Muscle layer of colon (tissue), 2 donors: Measurements from ENCODE around the gene ICAM1.

Experiments
- H3K27ac ChIP-seq: one replicate; pipeline ENCODE4 v1.7.0; 2013; ENCODE audit warnings: low read depth, mild to moderate bottlenecking, low read length, moderate library complexity
- H3K27me3 ChIP-seq, 2 donors: one replicate each; pipeline ENCODE4 v1.7.0; 2013; ENCODE audit warnings: low read length in 2 of 2, mild to moderate bottlenecking in 2 of 2; ENCODE audit not compliant: insufficient read depth in 2 of 2, control insufficient read depth in 1 of 2
- H3K36me3 ChIP-seq: one replicate; pipeline ENCODE4 v1.7.0; 2013; ENCODE audit warnings: mild to moderate bottlenecking, low read length; ENCODE audit not compliant: insufficient read depth
- H3K4me1 ChIP-seq: one replicate; pipeline ENCODE4 v1.7.0; 2013; ENCODE audit warnings: mild to moderate bottlenecking, low read length; ENCODE audit not compliant: insufficient read depth
- H3K4me3 ChIP-seq, 2 donors: one replicate each; pipeline ENCODE4 v1.7.0; 2013; ENCODE audit warnings: low read length in 2 of 2, low read depth in 1 of 2, mild to moderate bottlenecking in 1 of 2, moderate library complexity in 1 of 2
- H3K9ac ChIP-seq: one replicate; pipeline ENCODE4 v1.7.0; 2013; ENCODE audit warnings: low read length
- H3K9me3 ChIP-seq: one replicate; pipeline ENCODE4 v1.7.0; 2013; ENCODE audit warnings: mild to moderate bottlenecking, low read length
- donor health status: abdominal sarcoma.
- donor health status: Adenocarcinoma of cecum.

Gene ICAM1

DNA sequence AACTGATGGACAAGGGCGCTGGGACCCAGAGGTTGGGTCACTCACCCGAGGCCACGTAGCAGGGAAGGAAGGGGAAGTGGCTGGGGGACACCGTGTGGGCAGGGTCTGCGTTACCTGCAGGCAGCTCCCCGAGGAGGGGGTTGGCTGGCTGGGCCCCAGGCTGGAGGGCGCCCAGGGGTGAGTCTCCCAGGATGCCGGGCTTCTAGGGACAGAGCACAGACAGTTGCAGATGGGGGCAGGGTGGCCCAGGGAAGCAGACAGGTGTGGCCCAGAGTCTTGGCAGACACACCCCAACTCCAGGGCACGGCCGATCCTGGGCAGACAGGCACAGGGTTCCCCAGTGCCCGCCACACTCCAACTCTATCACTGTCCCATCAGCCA lies 50.5 kb downstream of the ICAM1 start:
- no peak overlapping the region for H3K9ac ChIP-seq
- H3K27me3 ChIP-seq, result no peaks in the 10 kb centered on the region
- H3K4me3 ChIP-seq, result no peak overlapping the region
- no peaks in the 10 kb centered on the region for H3K4me1 ChIP-seq
- H3K9me3 ChIP-seq, result no peaks in the 10 kb centered on the region
- H3K27ac ChIP-seq, result no peak overlapping the region
- peaks cover 50% of the 10 kb centered on the region for H3K36me3 ChIP-seq

DNA sequence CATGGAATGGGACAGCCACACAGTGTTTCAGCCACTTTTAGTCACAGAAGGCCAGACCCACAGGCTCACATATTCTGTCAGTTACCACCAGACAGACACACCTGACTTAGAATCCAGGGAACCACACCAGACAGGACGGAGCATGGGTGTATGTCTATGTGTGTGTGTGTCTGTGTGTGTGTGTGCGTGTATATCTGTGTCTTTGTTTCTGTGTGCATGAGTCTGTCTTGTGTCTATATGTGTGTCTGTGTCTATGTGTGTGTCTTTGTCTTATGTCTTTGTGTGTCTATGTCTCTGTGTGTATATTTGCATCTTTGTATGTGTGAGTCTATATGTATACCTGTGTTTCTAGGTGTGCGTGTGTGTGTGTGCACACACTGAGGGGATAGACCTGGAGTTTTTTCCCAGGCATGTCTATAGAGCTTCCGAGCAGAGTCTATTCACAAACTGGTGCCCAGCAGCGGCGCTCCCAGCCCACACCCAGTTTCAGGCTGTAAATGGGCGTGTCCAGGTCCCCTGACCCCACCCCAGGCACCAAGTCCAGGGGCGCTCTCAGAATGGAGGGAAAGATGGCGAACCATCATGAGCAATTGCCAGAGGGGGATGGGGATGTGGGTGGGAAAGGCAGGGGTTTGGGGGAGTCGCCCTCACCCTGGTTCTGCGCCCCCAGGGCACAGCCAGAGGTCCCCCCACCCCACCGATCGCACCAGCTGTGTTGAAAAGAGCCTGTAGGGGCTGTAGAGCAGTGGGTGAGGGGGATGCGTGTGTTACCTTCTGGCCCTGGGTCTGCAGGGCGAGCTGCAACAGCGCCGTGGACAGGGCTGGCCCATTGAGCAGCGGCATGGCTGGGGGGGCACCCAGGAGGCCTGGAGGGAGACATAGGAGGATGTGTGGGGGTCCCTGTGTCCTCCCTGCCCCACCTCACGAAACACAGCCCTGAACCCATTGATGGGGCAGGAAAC lies 51.2 kb downstream of the ICAM1 start:
- Histone ChIP-seq H3K9me3 (no peaks in the 10 kb centered on the region), H3K36me3 (peaks cover 53% of the 10 kb centered on the region), H3K9ac (no peak overlapping the region), H3K27me3 (no peaks in the 10 kb centered on the region), H3K27ac (no peak overlapping the region), H3K4me1 (no peaks in the 10 kb centered on the region), H3K4me3 (no peak overlapping the region)

DNA sequence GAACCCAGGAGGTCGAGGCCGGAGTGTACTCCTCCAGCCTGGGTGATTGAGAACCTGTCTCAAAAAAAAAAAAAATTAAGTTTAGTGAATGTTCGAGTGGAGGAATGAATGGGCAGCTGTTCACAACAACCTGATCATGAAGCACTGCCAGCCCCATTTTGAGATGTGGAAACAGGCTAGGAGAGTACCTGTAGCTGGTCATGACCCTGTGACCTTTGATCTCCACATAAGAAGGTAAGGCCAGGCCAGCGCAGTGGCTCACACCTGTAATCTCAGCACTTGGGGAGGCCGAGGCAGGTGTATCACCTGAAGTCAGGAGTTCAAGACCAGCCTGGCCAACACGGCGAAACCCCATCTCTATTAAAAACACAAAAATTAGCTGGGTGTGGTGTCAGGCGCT lies 54.8 kb downstream of the ICAM1 start:
- peaks cover 66% of the 10 kb centered on the region for H3K36me3 ChIP-seq
- no peaks in the 10 kb centered on the region for H3K9me3 ChIP-seq
- H3K9ac ChIP-seq, result no peak overlapping the region
- no peak overlapping the region for H3K27ac ChIP-seq
- H3K4me3 ChIP-seq, result no peak overlapping the region
- no peaks in the 10 kb centered on the region for H3K4me1 ChIP-seq
- H3K27me3 ChIP-seq, result no peaks in the 10 kb centered on the region

DNA sequence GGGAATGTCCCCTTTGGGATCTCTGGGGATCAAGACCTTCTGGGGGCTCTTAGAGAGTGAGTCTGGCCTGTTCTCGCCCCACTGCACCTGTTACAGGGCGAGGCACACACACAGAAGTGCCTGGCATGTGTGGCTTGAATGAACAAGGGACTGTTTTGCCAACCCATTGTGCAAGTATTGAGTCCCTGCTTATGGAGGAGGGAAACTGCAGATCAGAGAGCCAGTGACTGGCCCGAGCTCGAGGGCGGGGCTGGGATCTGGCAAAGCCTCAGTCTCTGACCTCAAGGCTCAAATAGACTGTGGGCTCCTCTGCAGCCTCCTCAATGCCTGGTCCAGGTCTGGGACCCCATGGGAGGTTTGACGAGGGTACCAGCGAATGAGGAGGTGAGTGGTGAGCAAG lies 56.9 kb downstream of the ICAM1 start:
- H3K9me3 ChIP-seq, result no peaks in the 10 kb centered on the region
- no peak overlapping the region for H3K27ac ChIP-seq
- peaks cover 49% of the 10 kb centered on the region for H3K36me3 ChIP-seq
- no peak overlapping the region for H3K4me3 ChIP-seq
- no peak overlapping the region for H3K9ac ChIP-seq
- H3K27me3 ChIP-seq, result no peaks in the 10 kb centered on the region
- H3K4me1 ChIP-seq, result peaks cover 13% of the 10 kb centered on the region

DNA sequence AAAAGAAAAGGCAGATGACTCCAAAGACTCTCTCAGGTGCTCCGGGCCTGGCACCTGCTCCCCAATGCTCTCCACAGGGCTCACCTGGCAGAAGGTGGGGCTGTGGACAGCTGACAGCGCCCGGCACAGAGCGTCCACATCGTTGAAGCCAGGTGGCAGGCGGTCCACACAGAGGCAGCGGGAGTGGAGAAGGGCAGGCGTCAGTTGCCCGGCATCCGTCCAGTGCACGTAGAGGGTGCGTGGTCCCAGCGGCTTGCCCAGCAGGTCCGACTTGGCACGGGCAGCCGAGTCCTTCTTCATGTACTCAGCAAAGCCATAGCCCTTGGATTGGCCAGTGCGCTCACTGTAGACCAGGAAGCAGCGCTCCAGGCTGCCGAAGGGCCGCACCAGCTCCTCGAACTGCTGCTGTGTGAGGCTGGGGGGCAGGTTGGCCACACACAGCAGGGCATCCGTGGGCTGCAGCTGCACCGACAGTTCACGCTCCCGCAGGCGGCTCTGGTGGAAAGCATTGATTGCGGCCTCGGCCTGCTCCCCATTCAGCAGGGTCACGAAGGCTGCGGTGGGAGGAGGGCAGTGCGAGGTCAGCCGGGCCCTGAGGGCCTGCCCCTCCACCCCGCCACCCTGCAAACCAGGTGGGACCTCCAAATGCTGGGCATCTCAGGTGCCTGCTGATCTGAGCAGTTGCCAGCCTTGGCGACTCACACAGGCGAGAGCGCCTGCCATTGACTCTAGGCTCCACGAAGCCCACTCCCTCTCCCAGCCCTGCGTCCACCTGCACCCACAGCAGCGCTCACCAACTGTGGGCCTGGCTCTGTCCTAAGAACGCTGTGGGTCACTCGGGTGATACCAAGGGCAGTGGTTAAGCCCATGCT lies 57.9 kb downstream of the ICAM1 start:
- Histone ChIP-seq H3K4me1 (peaks cover 17% of the 10 kb centered on the region), H3K27me3 (no peaks in the 10 kb centered on the region), H3K36me3 (peaks cover 43% of the 10 kb centered on the region), H3K9ac (no peak overlapping the region), H3K4me3 (no peak overlapping the region), H3K27ac (no peak overlapping the region), H3K9me3 (no peaks in the 10 kb centered on the region)

DNA sequence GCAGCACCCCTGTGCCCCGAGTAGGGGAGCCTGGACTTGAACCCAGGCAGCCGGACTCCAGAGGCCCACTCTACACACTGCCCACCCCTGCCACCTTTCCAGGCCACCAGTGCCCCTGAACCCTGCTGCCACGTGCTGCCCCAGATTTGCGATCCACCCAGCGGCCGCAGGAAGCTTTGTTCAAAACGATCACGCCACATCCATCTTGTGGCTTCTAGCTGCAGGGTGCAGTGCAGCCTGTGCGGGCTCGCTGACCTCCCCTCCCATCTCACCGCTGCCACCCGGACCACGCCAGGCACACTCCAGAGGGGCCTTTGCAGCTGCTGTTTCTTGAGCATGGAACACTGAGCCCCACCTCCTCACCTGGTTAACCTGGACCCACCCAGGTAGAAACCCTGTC lies 58.6 kb downstream of the ICAM1 start:
- Histone ChIP-seq H3K4me1 (peaks cover 23% of the 10 kb centered on the region), H3K27me3 (no peaks in the 10 kb centered on the region), H3K9ac (no peak overlapping the region), H3K9me3 (no peaks in the 10 kb centered on the region), H3K27ac (no peak overlapping the region), H3K36me3 (peaks cover 37% of the 10 kb centered on the region), H3K4me3 (no peak overlapping the region)

DNA sequence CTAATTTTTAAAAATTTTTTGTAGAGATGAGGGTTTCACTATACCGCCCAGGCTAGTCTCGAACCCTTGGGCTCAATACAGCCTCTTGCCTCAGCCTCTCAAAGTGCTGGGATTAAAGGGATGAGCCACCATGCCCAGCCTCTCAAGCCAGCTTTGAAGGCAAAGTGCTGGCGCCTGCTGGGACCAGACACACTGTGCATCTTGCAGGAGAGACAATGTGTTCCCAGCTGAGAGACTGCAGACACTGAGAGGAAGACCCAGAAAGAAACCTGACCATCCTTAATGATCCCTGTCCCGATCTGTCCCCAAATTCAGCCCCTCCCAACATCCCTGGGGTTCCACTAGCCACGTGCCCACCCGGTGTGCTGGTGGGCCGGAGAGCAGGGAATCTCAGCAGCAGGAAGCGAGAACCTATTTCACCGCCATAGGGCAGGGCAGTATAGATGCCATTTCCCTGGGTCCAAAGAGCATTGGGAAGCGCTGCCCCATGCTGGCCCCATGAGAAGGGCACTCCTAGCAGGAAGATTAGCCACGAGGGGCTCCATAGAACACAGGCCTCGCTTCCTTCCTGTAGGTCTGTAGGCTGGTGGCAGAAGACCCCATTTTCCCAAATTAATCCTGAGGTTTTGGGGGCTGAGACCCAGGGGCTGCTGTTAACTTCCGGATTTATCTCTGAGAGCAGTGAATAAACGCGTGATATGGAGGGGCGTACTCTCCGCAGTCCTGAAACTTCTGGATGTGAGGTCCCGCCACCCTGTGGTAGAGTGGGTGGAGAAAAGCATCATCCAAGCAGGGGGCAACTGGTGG lies 61.4 kb downstream of the ICAM1 start:
- Histone ChIP-seq H3K4me3 (peak overlapping the region; percentile 78 to 97), H3K9me3 (no peaks in the 10 kb centered on the region), H3K4me1 (peaks cover 23% of the 10 kb centered on the region), H3K27me3 (no peaks in the 10 kb centered on the region), H3K27ac (peak overlapping the region; percentile 93), H3K36me3 (peaks cover 31% of the 10 kb centered on the region), H3K9ac (peak overlapping the region; percentile 65)

DNA sequence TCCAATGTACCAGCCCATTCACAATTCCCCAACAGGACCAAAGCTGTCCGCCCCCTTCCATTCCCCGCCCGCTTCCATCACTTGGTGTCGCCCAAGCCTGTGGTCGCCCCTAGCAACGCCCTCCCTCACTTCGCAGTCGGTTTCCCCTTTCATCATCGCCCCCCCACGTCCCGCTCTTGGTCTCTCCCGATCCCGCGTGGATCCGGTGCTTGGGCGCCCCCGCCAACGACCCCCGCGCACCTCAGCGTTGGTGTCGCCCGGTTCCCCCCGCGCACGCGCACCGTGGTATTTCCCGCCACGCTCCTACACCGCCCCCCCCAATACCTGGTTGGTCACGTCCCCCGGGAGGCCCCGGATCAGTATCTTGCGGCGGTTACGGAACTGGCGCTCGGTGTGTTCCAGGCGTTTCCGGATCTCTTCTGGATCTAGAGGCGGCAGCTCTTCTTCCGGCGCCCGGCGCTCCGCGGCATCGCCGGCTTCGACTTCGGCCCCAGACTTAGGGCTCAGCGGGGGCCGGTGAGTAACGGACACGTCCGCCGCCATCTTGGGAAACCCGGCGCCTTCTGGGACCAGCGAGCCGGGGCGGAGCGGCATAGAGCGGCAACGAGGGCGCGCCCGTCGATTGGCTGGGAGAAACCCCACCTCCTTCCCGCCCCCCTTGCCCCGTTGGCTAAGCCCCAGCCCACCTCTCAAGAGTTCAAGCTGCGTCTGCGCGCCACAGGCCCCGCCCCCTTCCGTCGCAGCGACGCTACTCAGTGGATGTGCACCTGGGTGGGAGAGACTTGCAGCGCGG lies 62.2 kb downstream of the ICAM1 start, which contains the start of gene RAVER1:
RAVER1 (minus strand) TSS at position 565 of the 793 bp plus-strand sequence; CDS start at position 543, 22 bp downstream.
- Histone ChIP-seq H3K4me3 (peak within 1 kb of the TSS; percentile 78 to 97), H3K4me1 (peaks cover 23% of the 10 kb centered on the region), H3K27ac (peak within 1 kb of the TSS; percentile 93), H3K27me3 (no peaks in the 10 kb centered on the region), H3K36me3 (peaks cover 23% of the 10 kb centered on the region), H3K9me3 (no peaks in the 10 kb centered on the region), H3K9ac (peak within 1 kb of the TSS; percentile 65)

DNA sequence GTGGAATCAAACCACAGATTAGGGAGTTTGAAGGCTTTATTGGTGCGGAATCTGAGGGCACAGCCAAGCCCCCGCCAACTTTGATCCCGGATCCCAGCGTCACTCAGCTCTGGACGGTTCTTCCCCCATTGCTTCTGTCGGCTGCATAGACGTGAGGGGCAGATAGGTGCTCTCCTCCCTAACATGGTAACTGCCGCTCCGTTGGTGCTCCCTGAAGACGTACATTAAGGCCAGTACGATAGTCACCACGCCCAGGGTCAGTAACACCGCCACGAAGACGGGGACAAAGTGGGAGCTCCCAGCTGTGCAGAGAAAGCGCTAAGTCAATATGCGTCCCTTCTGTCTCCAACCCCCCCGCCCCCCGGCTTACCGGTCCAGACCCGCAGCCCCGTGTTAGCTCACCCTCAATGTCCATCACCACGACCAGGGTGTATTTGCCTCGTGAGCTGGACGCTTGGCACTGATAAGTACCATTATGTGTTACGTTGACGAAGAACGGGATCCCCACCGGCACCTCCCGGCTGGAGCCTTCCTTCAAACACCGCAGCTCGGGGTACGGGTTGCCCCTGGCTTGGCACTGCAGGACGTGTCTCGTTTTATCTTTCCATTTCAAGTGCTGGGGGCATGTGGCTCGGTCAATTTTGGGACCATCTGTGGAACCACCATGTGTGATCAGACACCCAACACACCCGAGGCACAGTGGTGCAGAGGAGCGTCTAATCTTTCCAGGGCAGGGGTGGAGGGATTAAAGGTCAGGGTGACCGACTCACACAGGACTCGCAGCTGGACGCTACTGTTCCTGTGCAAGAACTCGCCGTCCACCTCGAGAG lies 63.1 kb downstream of the ICAM1 start:
- peak overlapping the region; percentile 93 for H3K27ac ChIP-seq

More for the DNA sequence above, 63.1 kb downstream of the ICAM1 start:
- Histone ChIP-seq H3K36me3 (peaks cover 15% of the 10 kb centered on the region), H3K9me3 (no peaks in the 10 kb centered on the region), H3K4me3 (peak overlapping the region; percentile 24 to 78), H3K9ac (peak overlapping the region; percentile 20), H3K27me3 (no peaks in the 10 kb centered on the region), H3K4me1 (peaks cover 23% of the 10 kb centered on the region)
